HCT116 (cell line): ENCODE results near the gene LRFN2. TPM values are rescaled to one million over a fixed set of nuclear protein-coding genes. Genes with fewer than 3 reads are reported as not detected.

ENCODE experiments used
- ATAC-seq: fragments of 200-7000 bp; cut with Tn5 transposase; 2 replicates; pipeline ENCODE4 v1.9.1; 2020; ENCODE audit warnings: mild to moderate bottlenecking, moderate library complexity
- BruUV-seq: library from RNA; stranded (reverse); fragments of 400-500 nt; replicated peaks from 2 replicates; lab custom pipeline; 2021; lab: Mats Ljungman, UMichigan
- CTCF ChIA-PET: fragments of 300-600 bp; sonication (Branson Sonifier 250); formaldehyde crosslinking; loops from one replicate; lab custom pipeline; 2021; ENCODE audit warnings: antibody characterized with exemption; lab: Charles Lee
- POLR2A ChIA-PET: fragments of 300-600, 350-600 bp; sonication (Branson Sonifier 250); formaldehyde crosslinking; loops from one replicate; lab custom pipeline; 2021; ENCODE audit warnings: antibody characterized with exemption; lab: Charles Lee
- RAD21 ChIA-PET, 2 experiments: fragments of 300-600 bp; sonication (Branson Sonifier 250); formaldehyde crosslinking; loops; one replicate each; lab custom pipeline; 2023; ENCODE audit warnings: low total read pairs in 2 of 2; ENCODE audit not compliant: uncharacterized antibody in 2 of 2, unreplicated experiment in 2 of 2, low non-redundant PET in 1 of 2; lab: Charles Lee
- DNase-seq: peaks from one replicate; pipeline ENCODE4 v3.0.0-alpha.2; 2010; ENCODE audit warnings: low read depth, low spot score
- H2AFZ ChIP-seq: fragments of 200-600 bp; shearing (Covaris generic), sonication (generic); 2 replicates; pipeline ENCODE4 v1.6.1; 2017; ENCODE audit warnings: low read depth, mixed run types, mixed read lengths, antibody characterized with exemption, low read length; ENCODE audit not compliant: poor library complexity, severe bottlenecking
- H3K27ac ChIP-seq: 2 replicates; pipeline ENCODE4 v1.5.1; 2012; ENCODE audit warnings: low read depth, low read length
- H3K27me3 ChIP-seq: fragments of 200-600 bp; sonication (generic); 2 replicates; pipeline ENCODE4 v1.6.1; 2016; ENCODE audit warnings: mixed run types, low read length, mixed read lengths; ENCODE audit not compliant: insufficient read depth
- H3K36me3 ChIP-seq, 2 experiments: fragments of 200-500 bp in 1 of 2; fragments of 200-600 bp in 1 of 2; sonication (Bioruptor generic) in 1 of 2; sonication (generic) in 1 of 2; 2 replicates each; pipeline versions ENCODE4 v1.5.1 to v1.6.1; 2014 to 2016; ENCODE audit warnings: low read length in 2 of 2, inconsistent platforms in 1 of 2, mixed read lengths in 1 of 2, mixed run types in 1 of 2; ENCODE audit not compliant: insufficient read depth in 2 of 2, control insufficient read depth in 1 of 2
- H3K4me1 ChIP-seq, 2 experiments: fragments of 200-600 bp in 1 of 2; sonication (generic) in 1 of 2; 2 replicates each; pipeline versions ENCODE4 v1.5.1 to v1.6.1; 2012 to 2017; ENCODE audit warnings: low read length in 2 of 2, inconsistent platforms in 1 of 2, mild to moderate bottlenecking in 1 of 2, mixed read lengths in 1 of 2, mixed run types in 1 of 2, moderate library complexity in 1 of 2; ENCODE audit not compliant: insufficient read depth in 2 of 2, control insufficient read depth in 1 of 2
- H3K4me2 ChIP-seq: fragments of 200-600 bp; sonication (generic); 2 replicates; pipeline ENCODE4 v1.6.1; 2017; ENCODE audit warnings: mixed run types, low read length, mixed read lengths
- H3K4me3 ChIP-seq, 2 experiments: fragments of 200-600 bp in 1 of 2; sonication (generic) in 1 of 2; replicated peaks in 1 of 2; 2 replicates each; pipeline ENCODE4 v1.5.1; 2011 to 2016; ENCODE audit warnings: low read length in 2 of 2, control low read depth in 1 of 2, low read depth in 1 of 2, mild to moderate bottlenecking in 1 of 2, mixed read lengths in 1 of 2, mixed run types in 1 of 2
- H3K79me2 ChIP-seq: fragments of 200-600 bp; sonication (generic); 2 replicates; pipeline ENCODE4 v1.6.1; 2017; ENCODE audit warnings: mild to moderate bottlenecking, mixed run types, low read length, moderate library complexity, mixed read lengths; ENCODE audit not compliant: insufficient read depth
- H3K9ac ChIP-seq: fragments of 200-600 bp; sonication (generic); 2 replicates; pipeline ENCODE4 v1.6.1; 2016; ENCODE audit warnings: low read length, mixed read lengths
- H3K9me2 ChIP-seq: fragments of 200-600 bp; sonication (generic), shearing (Covaris generic); 2 replicates; pipeline ENCODE4 v1.6.1; 2017; ENCODE audit warnings: mixed run types, mild to moderate bottlenecking, moderate library complexity; ENCODE audit not compliant: insufficient read depth
- H3K9me3 ChIP-seq, 2 experiments: fragments of 200-500 bp in 1 of 2; fragments of 200-600 bp in 1 of 2; sonication (Bioruptor generic) in 1 of 2; sonication (generic) in 1 of 2; 2 replicates each; pipeline ENCODE4 v1.6.1; 2014 to 2017; ENCODE audit warnings: low read length in 2 of 2, mixed read lengths in 2 of 2, inconsistent platforms in 1 of 2, low read depth in 1 of 2, mild to moderate bottlenecking in 1 of 2, mixed run types in 1 of 2, moderate library complexity in 1 of 2; ENCODE audit not compliant: control insufficient read depth in 1 of 2, insufficient read depth in 1 of 2
- H4K20me1 ChIP-seq: fragments of 200-600 bp; sonication (generic), shearing (Covaris generic); 2 replicates; pipeline ENCODE4 v1.6.1; 2017; ENCODE audit warnings: mixed run types, mild to moderate bottlenecking, moderate library complexity; ENCODE audit not compliant: insufficient read depth
- CBX3 ChIP-seq: IDR thresholded peaks from 2 replicates; pipeline ENCODE4 v1.6.1; 2012; ENCODE audit warnings: low read depth
- EGR1 ChIP-seq: IDR thresholded peaks from 2 replicates; pipeline ENCODE4 v1.6.1; 2012; ENCODE audit warnings: low read depth
- EZH2 ChIP-seq: fragments of 200-600 bp; sonication (generic); IDR thresholded peaks from 2 replicates; pipeline ENCODE4 v1.6.1; 2017; ENCODE audit warnings: antibody characterized with exemption, mixed run types
- FOSL1 ChIP-seq: IDR thresholded peaks from 2 replicates; pipeline ENCODE4 v1.6.1; 2012; ENCODE audit warnings: low read depth
- JUND ChIP-seq: IDR thresholded peaks from 2 replicates; pipeline ENCODE4 v1.6.1; 2012
- POLR2A ChIP-seq: IDR thresholded peaks from 2 replicates; pipeline ENCODE4 v1.7.0; 2011; ENCODE audit warnings: borderline replicate concordance; ENCODE audit not compliant: insufficient read depth, insufficient read length; ENCODE audit errors: extremely low read depth
- REST ChIP-seq: IDR thresholded peaks from 2 replicates; pipeline ENCODE4 v1.6.1; 2012; ENCODE audit warnings: low read depth
- SIN3A ChIP-seq: IDR thresholded peaks from 2 replicates; pipeline ENCODE4 v1.6.1; 2012; ENCODE audit warnings: low read depth
- SP1 ChIP-seq: IDR thresholded peaks from 2 replicates; pipeline ENCODE4 v1.6.1; 2012; ENCODE audit warnings: low read depth
- SRF ChIP-seq: IDR thresholded peaks from 2 replicates; pipeline ENCODE4 v1.6.1; 2012; ENCODE audit warnings: low read depth
- TCF7L2 ChIP-seq: IDR thresholded peaks from 2 replicates; pipeline ENCODE4 v1.7.0; 2011; ENCODE audit warnings: borderline replicate concordance, inconsistent platforms; ENCODE audit not compliant: insufficient read depth, insufficient read length; ENCODE audit errors: extremely low read depth
- YY1 ChIP-seq: IDR thresholded peaks from 2 replicates; pipeline ENCODE4 v1.6.1; 2011; ENCODE audit warnings: low read length, low read depth, moderate library complexity, mild to moderate bottlenecking; ENCODE audit not compliant: insufficient replicate concordance; ENCODE audit errors: extremely low read depth
- ZFX ChIP-seq: fragments of 450-650 bp; IDR thresholded peaks from 2 replicates; pipeline ENCODE4 v1.6.1; 2017
- ZNF274 ChIP-seq: fragments of 200-500 bp; sonication (Bioruptor generic); IDR thresholded peaks from 2 replicates; pipeline ENCODE4 v1.6.1; 2014; ENCODE audit warnings: mild to moderate bottlenecking, low read depth, low read length, inconsistent platforms
- intact Hi-C: fragments of 100-400 bp; cut with micrococcal nuclease; formaldehyde crosslinking; loops from 2 replicates; pipeline ENCODE4 v1.10.0; 2022
- total RNA-seq: library from RNA; stranded (reverse); gene quantifications from one replicate; pipeline ENCODE4 v1.2.1, GENCODE V29; 2021; ENCODE audit not compliant: unreplicated experiment

LRFN2 gene
- total RNA-seq, 1 experiment from 2014 or later = not detected

DNA sequence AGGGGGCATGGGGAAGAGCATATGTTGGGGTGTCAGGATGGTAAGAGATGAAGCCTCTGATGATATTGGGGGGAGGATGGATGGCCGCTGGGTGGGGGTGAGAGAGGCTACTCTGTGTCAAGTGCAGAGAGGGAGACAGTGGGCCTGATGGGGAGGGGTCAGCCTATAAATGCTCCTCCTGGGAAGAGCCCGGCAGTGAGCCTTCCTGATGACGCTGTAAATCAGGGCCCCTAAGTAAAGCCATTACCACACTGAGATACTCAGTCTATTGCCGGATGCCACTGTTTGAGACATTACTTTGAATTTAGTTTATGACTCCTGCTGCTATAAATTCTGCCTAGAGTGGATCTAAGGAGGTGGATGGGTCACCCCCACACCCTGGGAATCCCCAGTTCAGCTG, 28.1 kb downstream of the LRFN2 start:
- intact Hi-C loops = loop anchor here (10.0 kb wide), 1 partner anchor 286 kb away; no protein-coding TSS in a partner anchor
- Histone ChIP-seq H3K4me2 (no peak overlapping the region), H3K9ac (no peak overlapping the region), H3K27me3 (peaks cover 3% of the 10 kb centered on the region; the same call in 1 of the 2 replicates), H3K27ac (no peak overlapping the region), H2AFZ (no peak overlapping the region), H3K79me2 (no peaks in the 10 kb centered on the region), H4K20me1 (no peaks in the 10 kb centered on the region), H3K36me3 (no peaks in the 10 kb centered on the region), H3K4me3 (no peak overlapping the region), H3K9me2 (no peaks in the 10 kb centered on the region), H3K9me3 (no peaks in the 10 kb centered on the region), H3K4me1 (no peaks in the 10 kb centered on the region)
- no TSS peak for BruUV-seq
- no peak for TF ChIP-seq POLR2A
- no peak for TF ChIP-seq EZH2
- no peak for TF ChIP-seq YY1
- no peak for TF ChIP-seq SIN3A
- TF ChIP-seq ZFX = no peak
- TF ChIP-seq CBX3 = no peak
- no peak for TF ChIP-seq SRF
- DNase-seq (no peak), ATAC-seq (no peak)
- ChIA-PET RAD21 (no interaction called here), CTCF (no interaction called here), POLR2A (no interaction called here)

GRCh38 chr6:40558102-40558501, 29.1 kb downstream of the LRFN2 start:
- no peaks in the 10 kb centered on the region for H3K9me2 ChIP-seq
- BruUV-seq = no TSS peak
- ChIA-PET CTCF (no interaction called here), POLR2A (no interaction called here), RAD21 (no interaction called here)
- no peak for DNase-seq
- H3K27me3 ChIP-seq = peaks cover 3% of the 10 kb centered on the region; the same call in 1 of the 2 replicates
- no peak overlapping the region for H3K27ac ChIP-seq
- H2AFZ ChIP-seq = no peak overlapping the region
- no peak for TF ChIP-seq TCF7L2
- no peak for TF ChIP-seq POLR2A
- TF ChIP-seq REST = no peak
- TF ChIP-seq SP1 = no peak
- no peak for TF ChIP-seq FOSL1
- no peak for TF ChIP-seq EGR1
- no peak for TF ChIP-seq SRF
- TF ChIP-seq EZH2 = no peak
- TF ChIP-seq ZFX = no peak
- no peak for TF ChIP-seq ZNF274
- no peak for TF ChIP-seq JUND
- no peaks in the 10 kb centered on the region for H3K36me3 ChIP-seq
- intact Hi-C loops = loop anchor here (10.0 kb wide), 1 partner anchor 287 kb away; no protein-coding TSS in a partner anchor
- ATAC-seq = no peak
- no peaks in the 10 kb centered on the region for H3K79me2 ChIP-seq
- H4K20me1 ChIP-seq = no peaks in the 10 kb centered on the region
- H3K9ac ChIP-seq = no peak overlapping the region
- H3K4me3 ChIP-seq = no peak overlapping the region
- H3K4me1 ChIP-seq = no peaks in the 10 kb centered on the region
- H3K9me3 ChIP-seq = no peaks in the 10 kb centered on the region
- no peak overlapping the region for H3K4me2 ChIP-seq
